IPS-11a (cell line): ENCODE data around the gene MGMT.

Source experiments
- H3K4me3 ChIP-seq: one replicate; pipeline ENCODE4 v1.5.1; 2013; ENCODE audit warnings: low read depth, low read length, control low read depth

Gene MGMT

GRCh38 chr10:129450391-129450790 is 16.6 kb upstream of the MGMT start:
- H3K4me3 ChIP-seq = no peak overlapping the region

GRCh38 chr10:129455625-129456024 is 11.4 kb upstream of the MGMT start:
- H3K4me3 ChIP-seq = no peak overlapping the region

DNA sequence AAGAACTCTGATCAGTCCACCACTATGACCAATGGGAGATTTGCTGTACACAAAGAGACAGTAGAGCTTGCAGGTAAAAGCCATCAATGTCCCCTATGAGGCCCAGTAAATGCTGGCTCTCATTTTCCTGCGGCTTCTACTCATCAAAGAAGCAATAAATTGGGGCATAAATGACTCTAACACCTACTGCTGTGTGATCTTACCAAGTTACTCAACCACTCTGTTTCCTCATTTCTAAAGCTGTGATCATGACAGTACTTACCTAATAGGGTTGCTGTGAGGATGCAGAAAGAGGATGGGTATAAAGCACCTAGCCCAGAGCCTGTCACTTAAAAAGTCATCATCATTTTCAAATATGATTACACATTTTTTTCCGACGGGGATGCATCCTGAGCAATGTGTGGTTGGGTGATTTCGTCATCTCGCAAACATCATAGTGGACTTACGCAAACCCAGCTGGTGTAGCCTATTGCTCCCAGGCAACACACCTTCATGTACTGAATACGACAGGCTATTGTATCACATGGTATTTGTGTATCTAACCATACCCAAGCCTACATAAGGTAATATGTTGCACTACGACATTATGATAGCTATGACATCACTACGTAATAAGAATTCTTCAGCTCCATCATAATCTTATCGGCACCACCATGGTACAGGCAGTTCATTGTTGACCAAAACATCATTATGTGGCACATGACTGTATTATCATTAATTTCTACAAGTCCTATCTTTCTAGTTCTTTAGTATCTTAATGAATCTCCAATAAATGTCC is 7.1 kb upstream of the MGMT start:
- no peak overlapping the region for H3K4me3 ChIP-seq

DNA sequence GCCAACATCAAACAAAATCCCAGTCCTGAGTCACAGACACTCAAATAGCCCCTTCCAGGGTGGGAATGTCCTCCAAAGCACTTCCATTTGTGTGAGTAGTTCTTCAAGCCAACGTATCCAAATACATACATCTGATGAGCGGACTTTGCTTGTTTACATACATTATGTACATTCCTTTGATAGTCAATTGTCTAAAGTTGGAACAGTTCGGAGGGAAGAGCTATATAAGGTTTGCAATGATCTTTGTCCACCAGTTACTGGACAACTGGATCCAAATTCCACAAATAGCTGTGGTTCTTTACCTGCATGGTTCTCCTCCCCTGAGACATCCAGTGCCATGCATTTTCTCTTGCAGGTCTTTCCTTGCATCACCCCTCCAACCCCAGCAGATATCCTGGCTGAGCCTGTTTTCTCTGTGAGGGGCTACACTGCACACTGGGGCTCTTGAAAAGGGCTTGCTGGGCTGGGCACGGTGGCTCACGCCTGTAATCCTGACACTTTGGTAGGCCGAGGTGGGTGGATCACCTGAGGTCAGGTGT is 4.7 kb upstream of the MGMT start:
- H3K4me3 ChIP-seq = no peak overlapping the region

DNA sequence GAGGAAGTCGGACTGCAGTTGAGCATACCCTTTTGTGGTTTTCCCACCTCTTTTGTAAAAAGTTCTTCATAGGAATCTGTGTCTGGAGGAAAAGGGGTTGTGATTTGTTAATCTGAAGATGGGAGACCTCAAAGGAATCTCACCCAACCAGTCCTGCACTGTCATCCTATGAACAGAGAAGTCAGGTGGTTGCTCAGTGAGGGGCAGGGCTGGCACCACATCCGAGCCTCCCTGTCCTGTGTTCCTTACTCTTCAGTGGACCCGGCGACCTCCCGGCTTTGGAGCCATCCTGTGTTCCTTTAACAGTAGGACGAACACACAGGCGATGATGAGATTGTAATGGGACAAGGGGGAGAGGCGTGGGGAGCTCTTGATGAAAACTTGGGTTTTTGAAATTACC is 2.8 kb upstream of the MGMT start:
- H3K4me3 ChIP-seq = no peak overlapping the region

DNA sequence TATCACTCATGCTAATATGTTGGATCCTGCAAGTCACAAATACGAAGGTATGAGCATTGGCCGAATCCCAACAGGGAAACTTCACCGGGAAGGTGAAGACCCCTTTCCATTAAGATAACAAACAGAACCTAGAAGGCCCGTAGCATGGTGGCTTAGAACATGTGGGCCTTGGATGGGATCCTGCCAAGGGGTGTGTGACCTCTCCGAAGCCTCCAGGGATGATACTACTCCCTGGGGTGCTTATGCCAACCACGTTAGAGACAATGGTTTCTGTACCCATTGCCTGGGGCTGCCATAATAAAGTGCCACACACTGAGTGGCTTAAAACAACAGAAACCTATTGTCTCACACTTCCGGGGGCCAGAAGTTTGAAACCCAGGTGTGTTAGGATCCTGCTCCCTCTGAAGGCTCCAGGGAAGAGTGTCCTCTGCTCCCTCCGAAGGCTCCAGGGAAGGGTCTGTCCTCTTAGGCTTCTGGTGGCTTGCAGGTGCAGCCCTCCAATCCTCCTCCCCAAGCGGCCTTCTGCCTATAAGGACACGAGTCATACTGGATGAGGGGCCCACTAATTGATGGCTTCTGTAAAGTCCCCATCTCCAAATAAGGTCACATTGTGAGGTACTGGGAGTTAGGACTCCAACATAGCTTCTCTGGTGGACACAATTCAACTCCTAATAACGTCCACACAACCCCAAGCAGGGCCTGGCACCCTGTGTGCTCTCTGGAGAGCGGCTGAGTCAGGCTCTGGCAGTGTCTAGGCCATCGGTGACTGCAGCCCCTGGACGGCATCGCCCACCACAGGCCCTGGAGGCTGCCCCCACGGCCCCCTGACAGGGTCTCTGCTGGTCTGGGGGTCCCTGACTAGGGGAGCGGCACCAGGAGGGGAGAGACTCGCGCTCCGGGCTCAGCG is 992 bp upstream of the MGMT start:
- no peak overlapping the region for H3K4me3 ChIP-seq

GRCh38 chr10:129467359-129468064 is 471 bp downstream of the MGMT start:
- peak overlapping the region; percentile 33 for H3K4me3 ChIP-seq

GRCh38 chr10:129468187-129468586 is 1.1 kb downstream of the MGMT start:
- H3K4me3 ChIP-seq = no peak overlapping the region

- H3K4me3 ChIP-seq = no peak overlapping the region
Measured at GRCh38 chr10:129470103-129470851, 3.2 kb downstream of the MGMT start.

DNA sequence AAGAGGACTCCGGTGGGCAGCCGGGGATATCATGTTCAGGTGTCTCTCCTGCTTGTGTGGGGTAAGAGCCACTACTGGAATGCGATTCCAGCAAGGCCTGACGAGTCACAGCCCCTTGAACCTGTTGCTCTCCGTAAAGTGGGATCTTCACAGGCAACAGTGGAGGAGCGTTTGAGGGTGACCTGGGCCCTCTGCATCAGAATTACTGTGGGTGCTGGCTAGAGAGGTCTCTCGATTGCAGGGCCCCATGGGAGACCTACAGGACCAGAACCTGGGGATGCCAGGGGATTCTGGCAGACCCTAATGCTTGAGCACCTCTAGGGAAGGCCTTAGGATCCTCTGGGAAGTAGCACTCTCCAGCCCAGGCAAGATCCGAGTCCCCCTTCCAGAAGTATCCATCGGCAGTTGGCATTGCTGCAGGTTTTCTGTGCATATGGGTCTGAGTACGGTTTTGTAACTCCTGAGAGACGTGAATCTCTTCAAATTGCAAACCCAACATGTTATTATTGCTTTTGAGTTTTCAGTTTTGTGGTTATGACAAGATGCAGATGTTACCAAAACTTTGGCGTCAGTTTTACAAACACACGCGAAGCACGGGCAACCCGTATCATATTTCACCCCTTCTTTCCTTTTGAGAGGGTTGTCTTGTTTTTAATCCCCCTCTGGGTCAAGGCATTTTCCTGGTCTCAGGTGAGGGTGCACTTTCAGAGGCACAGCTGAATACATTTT is 4.6 kb downstream of the MGMT start:
- H3K4me3 ChIP-seq = no peak overlapping the region

- H3K4me3 ChIP-seq = no peak overlapping the region
Measured at GRCh38 chr10:129472696-129473555, 5.9 kb downstream of the MGMT start.

GRCh38 chr10:129474642-129475041 is 7.6 kb downstream of the MGMT start:
- H3K4me3 ChIP-seq = no peak overlapping the region

GRCh38 chr10:129476431-129476830 is 9.4 kb downstream of the MGMT start:
- no peak overlapping the region for H3K4me3 ChIP-seq

DNA sequence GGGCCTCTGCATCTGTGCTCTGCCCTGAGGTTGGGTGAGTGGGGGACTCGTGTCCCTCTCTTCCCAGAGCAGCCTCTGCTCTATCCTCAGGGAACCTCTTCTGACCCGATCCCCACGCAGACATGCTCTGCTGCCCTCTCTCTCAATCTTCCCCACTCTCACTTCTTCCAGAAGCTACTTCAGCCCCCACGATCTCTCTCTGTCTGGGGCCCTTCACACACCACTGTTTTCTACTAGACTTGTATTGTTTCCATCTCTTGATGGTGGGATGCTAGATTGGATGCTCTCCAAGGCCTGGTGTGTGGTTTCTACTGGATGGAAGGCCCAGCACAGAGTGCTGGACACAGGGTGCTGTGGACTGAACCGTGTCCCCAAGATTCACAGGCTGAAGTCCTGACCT is 10.0 kb downstream of the MGMT start:
- H3K4me3 ChIP-seq = no peak overlapping the region

DNA sequence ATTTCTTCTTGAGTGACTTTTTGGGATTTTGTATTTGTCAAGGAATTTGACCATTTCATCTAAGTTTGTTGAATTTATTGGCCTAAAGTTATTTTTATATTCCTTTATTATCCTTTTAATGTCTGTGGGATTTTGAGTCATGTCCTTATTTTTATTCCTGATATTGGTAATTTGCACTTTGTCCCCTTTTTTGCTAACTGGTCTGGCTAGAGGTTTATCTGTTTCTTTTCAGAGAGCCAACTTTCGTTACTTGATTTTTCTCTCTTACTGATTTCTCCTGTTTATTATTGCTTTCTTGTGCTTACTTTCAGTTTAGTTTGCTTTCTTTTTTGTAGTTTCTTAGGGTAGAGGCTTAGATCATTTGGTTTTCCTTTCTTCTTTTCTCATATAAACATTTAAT is 14.6 kb downstream of the MGMT start:
- H3K4me3 ChIP-seq = no peak overlapping the region

DNA sequence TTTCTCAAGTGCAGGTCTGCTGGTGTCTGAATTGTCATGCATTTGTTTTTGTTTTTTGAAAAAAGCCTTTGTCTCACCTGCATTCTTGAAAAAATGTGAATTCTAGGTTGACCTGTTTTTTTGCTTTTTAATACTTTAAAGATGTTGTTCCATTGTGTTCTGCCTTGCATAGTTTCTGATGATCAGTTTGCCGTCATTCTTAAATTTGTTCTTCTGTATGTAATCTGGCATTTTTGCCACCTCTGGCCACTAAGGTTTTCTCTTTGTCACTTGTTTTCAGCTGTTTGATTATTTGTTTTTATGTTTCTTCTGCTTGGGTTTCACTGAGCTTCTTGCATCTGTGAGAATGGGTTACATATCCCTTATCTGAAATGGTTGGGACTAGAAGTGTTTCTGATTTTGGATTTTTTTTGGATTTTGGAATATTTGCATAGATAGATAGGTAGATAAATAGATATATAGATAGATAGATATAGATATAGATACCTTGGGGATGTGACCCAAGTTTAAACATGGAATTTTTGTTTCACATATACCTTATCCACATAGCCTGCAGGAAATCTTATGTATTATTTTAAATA is 16.5 kb downstream of the MGMT start:
- H3K4me3 ChIP-seq = no peak overlapping the region

DNA sequence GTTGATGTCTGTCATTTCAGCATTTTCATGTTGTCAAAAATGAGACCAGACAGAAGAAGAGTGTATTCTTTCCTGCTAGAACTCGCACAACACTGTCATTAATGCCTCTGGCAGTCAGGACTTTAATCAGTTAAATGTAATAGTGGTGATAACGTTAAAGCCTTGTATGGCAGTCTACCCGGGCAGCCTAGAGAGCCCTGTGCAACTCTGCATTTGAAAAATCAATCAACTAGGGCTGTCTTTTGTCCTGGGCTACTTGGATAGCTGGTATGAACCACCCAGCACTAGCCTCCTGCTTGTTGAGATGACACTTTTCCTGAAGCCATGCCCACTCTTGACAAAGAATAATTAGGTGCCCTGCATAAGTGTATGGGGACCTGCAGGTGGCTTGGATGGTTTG is 19.8 kb downstream of the MGMT start:
- H3K4me3 ChIP-seq = no peak overlapping the region

- H3K4me3 ChIP-seq = no peak overlapping the region
Measured at GRCh38 chr10:129491123-129491734, 24.2 kb downstream of the MGMT start.
